ENCODE results near the gene MSTO1. TPM values are rescaled to one million over a fixed set of nuclear protein-coding genes. Genes with fewer than 3 reads are reported as not detected.

MSTO1 gene
- total RNA-seq, 1 donor, result 25.3 TPM

DNA sequence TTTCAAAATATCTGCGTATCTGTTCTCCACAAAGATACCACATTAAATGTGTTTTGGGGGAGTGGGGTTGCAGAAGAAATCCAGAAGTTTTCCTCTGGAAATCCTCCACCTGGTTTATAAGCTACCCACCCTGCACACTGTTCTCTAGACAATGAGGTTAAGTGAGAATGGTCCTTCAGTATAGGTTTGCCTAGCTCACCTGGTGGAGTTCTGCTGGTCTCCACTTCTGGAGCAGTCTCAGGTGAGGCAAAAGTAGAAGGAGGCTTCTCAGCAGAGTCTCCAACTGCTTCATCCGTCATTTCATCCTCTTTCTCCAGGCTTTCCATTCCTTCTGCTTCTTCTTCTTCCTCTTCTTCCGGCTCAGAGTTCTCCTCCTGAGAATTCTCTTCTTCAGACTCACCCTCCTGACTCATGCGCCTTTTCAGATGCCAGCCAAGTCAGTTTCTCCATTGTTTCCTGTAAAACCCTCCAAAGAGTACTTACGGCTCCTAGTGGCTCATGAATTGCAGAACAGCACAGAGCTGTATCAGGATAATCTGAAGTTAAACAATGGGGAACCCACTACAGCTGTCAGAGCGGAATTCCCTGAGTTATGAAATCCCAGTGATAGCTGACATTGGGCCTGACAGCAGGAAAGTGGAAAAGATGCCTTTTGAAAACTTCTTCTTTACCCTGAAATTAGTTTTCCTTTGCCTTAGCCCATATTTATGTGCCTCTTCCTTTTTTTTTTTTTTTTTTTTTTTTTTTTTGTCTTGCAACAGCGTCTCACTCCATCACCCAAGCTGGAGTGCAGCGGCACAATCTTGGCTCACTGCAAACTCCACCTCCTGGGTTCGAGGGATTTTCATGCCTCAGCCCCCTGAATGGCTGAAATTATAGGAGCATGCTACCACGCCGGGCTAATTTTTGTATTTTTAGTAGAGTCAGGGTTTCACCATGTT lies 38.5 kb downstream of the MSTO1 start:
- TF ChIP-seq, protein P1, sequence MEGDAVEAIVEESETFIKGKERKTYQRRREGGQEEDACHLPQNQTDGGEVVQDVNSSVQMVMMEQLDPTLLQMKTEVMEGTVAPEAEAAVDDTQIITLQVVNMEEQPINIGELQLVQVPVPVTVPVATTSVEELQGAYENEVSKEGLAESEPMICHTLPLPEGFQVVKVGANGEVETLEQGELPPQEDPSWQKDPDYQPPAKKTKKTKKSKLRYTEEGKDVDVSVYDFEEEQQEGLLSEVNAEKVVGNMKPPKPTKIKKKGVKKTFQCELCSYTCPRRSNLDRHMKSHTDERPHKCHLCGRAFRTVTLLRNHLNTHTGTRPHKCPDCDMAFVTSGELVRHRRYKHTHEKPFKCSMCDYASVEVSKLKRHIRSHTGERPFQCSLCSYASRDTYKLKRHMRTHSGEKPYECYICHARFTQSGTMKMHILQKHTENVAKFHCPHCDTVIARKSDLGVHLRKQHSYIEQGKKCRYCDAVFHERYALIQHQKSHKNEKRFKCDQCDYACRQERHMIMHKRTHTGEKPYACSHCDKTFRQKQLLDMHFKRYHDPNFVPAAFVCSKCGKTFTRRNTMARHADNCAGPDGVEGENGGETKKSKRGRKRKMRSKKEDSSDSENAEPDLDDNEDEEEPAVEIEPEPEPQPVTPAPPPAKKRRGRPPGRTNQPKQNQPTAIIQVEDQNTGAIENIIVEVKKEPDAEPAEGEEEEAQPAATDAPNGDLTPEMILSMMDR (IDR thresholded peaks at IDR 0.05; ENCODE audit: extremely low read depth, low read depth, low read length), result peak; percentile 78
- peak overlapping the region; percentile 76 for H2AFZ ChIP-seq (ENCODE audit: low read length)
- no peaks in the 10 kb centered on the region for H3K27me3 ChIP-seq (ENCODE audit: insufficient read depth, low read length)
- no peaks in the 10 kb centered on the region for H3K36me3 ChIP-seq (ENCODE audit: insufficient read depth, low read length)
- peak overlapping the region; percentile 71 for H3K27ac ChIP-seq (ENCODE audit: low read depth, low read length)
- peak overlapping the region; percentile 86 for H3K4me2 ChIP-seq (ENCODE audit: insufficient read depth, low read length)
- H4K20me1 ChIP-seq (ENCODE audit: insufficient read depth, low read length), result no peaks in the 10 kb centered on the region
- H3K4me3 ChIP-seq (ENCODE audit: insufficient read depth, low read length), result peak overlapping the region; percentile 66
- peaks cover 3% of the 10 kb centered on the region for H3K79me2 ChIP-seq (ENCODE audit: insufficient read depth, low read length)
- peak; percentile 90 for DNase-seq (ENCODE audit: insufficient read length, low spot score, missing footprints)
- no peaks in the 10 kb centered on the region for H3K9me3 ChIP-seq (ENCODE audit: low read depth, low read length)
- peaks cover 41% of the 10 kb centered on the region for H3K4me1 ChIP-seq (ENCODE audit: insufficient read depth, low read length)

DNA sequence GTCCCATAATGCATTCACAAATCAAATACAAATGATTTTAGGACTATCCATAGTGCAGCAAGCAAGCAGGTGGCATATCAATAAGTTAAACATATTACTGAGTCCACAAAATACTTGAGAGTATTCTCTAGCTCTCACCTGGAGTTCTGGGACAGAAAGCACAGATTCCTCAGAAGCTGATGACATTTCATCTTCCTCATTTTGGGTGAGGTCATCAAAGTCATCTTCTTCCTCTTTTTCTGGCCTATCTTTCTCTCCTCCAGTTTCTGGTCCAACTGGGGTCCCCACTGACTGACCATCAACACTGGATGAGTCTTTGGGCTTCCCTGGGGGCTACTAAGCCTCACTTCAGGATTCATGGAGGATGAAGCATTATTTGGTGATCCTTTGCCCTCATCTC lies 39.7 kb downstream of the MSTO1 start:
- H3K27me3 ChIP-seq (ENCODE audit: insufficient read depth, low read length), result peaks cover 7% of the 10 kb centered on the region
- H2AFZ ChIP-seq (ENCODE audit: low read length), result no peak overlapping the region
- peaks cover 3% of the 10 kb centered on the region for H3K79me2 ChIP-seq (ENCODE audit: insufficient read depth, low read length)
- H3K4me1 ChIP-seq (ENCODE audit: insufficient read depth, low read length), result peaks cover 41% of the 10 kb centered on the region
- no peaks in the 10 kb centered on the region for H3K9me3 ChIP-seq (ENCODE audit: low read depth, low read length)
- H3K4me3 ChIP-seq (ENCODE audit: insufficient read depth, low read length), result no peak overlapping the region
- TF ChIP-seq, protein P1 (IDR thresholded peaks at IDR 0.05; ENCODE audit: extremely low read depth, low read depth, low read length), result no peak
- H3K4me2 ChIP-seq (ENCODE audit: insufficient read depth, low read length), result no peak overlapping the region
- H3K27ac ChIP-seq (ENCODE audit: low read depth, low read length), result no peak overlapping the region
- DNase-seq (ENCODE audit: insufficient read length, low spot score, missing footprints), result no peak
- H3K36me3 ChIP-seq (ENCODE audit: insufficient read depth, low read length), result no peaks in the 10 kb centered on the region
- H4K20me1 ChIP-seq (ENCODE audit: insufficient read depth, low read length), result no peaks in the 10 kb centered on the region

DNA sequence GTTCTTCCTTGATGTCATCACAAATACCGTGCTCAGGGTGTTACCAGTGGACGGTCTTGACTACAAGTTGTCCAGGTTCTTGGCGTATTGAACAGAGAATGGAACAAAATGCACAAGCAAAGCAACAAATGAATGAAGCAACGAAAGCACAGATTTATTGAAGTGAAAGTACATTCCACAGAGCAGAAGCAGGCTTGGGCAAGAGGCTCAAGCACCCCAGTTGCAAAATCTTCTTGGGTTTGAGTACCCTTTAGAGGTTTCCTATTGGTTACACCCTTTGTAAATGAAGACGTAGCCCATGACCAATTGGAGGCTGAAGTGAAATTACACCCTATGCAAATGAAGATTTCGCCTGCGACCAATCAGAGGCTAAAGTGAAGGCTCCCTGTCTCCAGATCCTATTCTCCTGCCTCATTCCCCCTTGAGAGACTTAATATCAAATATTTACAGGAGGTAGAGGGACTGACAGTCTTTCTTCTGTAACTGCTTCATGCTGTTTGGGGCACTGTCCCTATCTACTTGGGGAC lies 40.3 kb downstream of the MSTO1 start:
- no peak overlapping the region for H3K4me3 ChIP-seq (ENCODE audit: insufficient read depth, low read length)
- H3K36me3 ChIP-seq (ENCODE audit: insufficient read depth, low read length), result no peaks in the 10 kb centered on the region
- no peaks in the 10 kb centered on the region for H4K20me1 ChIP-seq (ENCODE audit: insufficient read depth, low read length)
- H2AFZ ChIP-seq (ENCODE audit: low read length), result no peak overlapping the region
- no peak overlapping the region for H3K27ac ChIP-seq (ENCODE audit: low read depth, low read length)
- peaks cover 36% of the 10 kb centered on the region for H3K4me1 ChIP-seq (ENCODE audit: insufficient read depth, low read length)
- H3K79me2 ChIP-seq (ENCODE audit: insufficient read depth, low read length), result peaks cover 3% of the 10 kb centered on the region
- H3K4me2 ChIP-seq (ENCODE audit: insufficient read depth, low read length), result no peak overlapping the region
- no peaks in the 10 kb centered on the region for H3K9me3 ChIP-seq (ENCODE audit: low read depth, low read length)
- DNase-seq (ENCODE audit: insufficient read length, low spot score, missing footprints), result no peak
- H3K27me3 ChIP-seq (ENCODE audit: insufficient read depth, low read length), result peaks cover 8% of the 10 kb centered on the region
- TF ChIP-seq, protein P1 (IDR thresholded peaks at IDR 0.05; ENCODE audit: extremely low read depth, low read depth, low read length), result no peak

Data from osteoblast (primary cell).